H9 (cell line): ENCODE data around the gene CCDC191. TPM values are rescaled to one million over a fixed set of nuclear protein-coding genes. Genes with fewer than 3 reads are reported as not detected.

Experiments
- DNase-seq: peaks from one replicate; pipeline ENCODE4 v3.0.0-alpha.2; 2017
- H2AFZ ChIP-seq: one replicate; pipeline ENCODE4 v1.6.1; 2013; ENCODE audit warnings: mild to moderate bottlenecking, low read length, control low read depth, moderate library complexity
- H2AK5ac ChIP-seq: 2 replicates; pipeline ENCODE4 v1.6.1; 2013; ENCODE audit warnings: low read length, control low read depth, mixed read lengths; ENCODE audit not compliant: insufficient read length
- H2BK120ac ChIP-seq: one replicate; pipeline ENCODE4 v1.6.1; 2013; ENCODE audit warnings: low read depth, mild to moderate bottlenecking, low read length, control low read depth, inconsistent platforms; ENCODE audit not compliant: poor library complexity, severe bottlenecking
- H2BK12ac ChIP-seq: 2 replicates; pipeline ENCODE4 v1.6.1; 2013; ENCODE audit warnings: low read length, control low read depth, mixed read lengths, low read depth; ENCODE audit not compliant: insufficient read length
- H2BK15ac ChIP-seq: 2 replicates; pipeline ENCODE4 v1.6.1; 2013; ENCODE audit warnings: low read depth, low read length, control low read depth
- H2BK20ac ChIP-seq: one replicate; pipeline ENCODE4 v1.6.1; 2013; ENCODE audit warnings: low read depth, mild to moderate bottlenecking, low read length, control low read depth, inconsistent platforms; ENCODE audit not compliant: poor library complexity, severe bottlenecking
- H2BK5ac ChIP-seq: 2 replicates; pipeline ENCODE4 v1.6.1; 2013; ENCODE audit warnings: low read length, control low read depth, mixed read lengths; ENCODE audit not compliant: insufficient read length
- H3K14ac ChIP-seq: 2 replicates; pipeline ENCODE4 v1.6.1; 2013; ENCODE audit warnings: low read length, control low read depth; ENCODE audit not compliant: insufficient read depth
- H3K18ac ChIP-seq: 2 replicates; pipeline ENCODE4 v1.6.1; 2013; ENCODE audit warnings: low read depth, mild to moderate bottlenecking, mixed read lengths, low read length, control low read depth; ENCODE audit not compliant: insufficient read length
- H3K23ac ChIP-seq: 2 replicates; pipeline ENCODE4 v1.6.1; 2013; ENCODE audit warnings: low read length, control low read depth, mixed read lengths, low read depth; ENCODE audit not compliant: insufficient read length
- H3K23me2 ChIP-seq: 2 replicates; pipeline ENCODE4 v1.6.1; 2013; ENCODE audit warnings: low read depth, mild to moderate bottlenecking, mixed read lengths, low read length, control low read depth; ENCODE audit not compliant: insufficient read length, poor library complexity, severe bottlenecking
- H3K27ac ChIP-seq: 2 replicates; pipeline ENCODE4 v1.5.1; 2013; ENCODE audit warnings: low read length, control low read depth, mixed read lengths, low read depth; ENCODE audit not compliant: insufficient read length
- H3K27me3 ChIP-seq: 2 replicates; pipeline ENCODE4 v1.6.1; 2013; ENCODE audit warnings: low read length, control low read depth, inconsistent platforms; ENCODE audit not compliant: insufficient read depth
- H3K4ac ChIP-seq: 2 replicates; pipeline ENCODE4 v1.6.1; 2013; ENCODE audit warnings: low read depth, mild to moderate bottlenecking, control low read depth, inconsistent platforms, low read length, moderate library complexity
- H3K4me1 ChIP-seq: 2 replicates; pipeline ENCODE4 v1.6.1; 2013; ENCODE audit warnings: low read length, control low read depth, inconsistent platforms; ENCODE audit not compliant: insufficient read depth
- H3K4me2 ChIP-seq: 2 replicates; pipeline ENCODE4 v1.6.1; 2013; ENCODE audit warnings: low read length, control low read depth, mixed read lengths; ENCODE audit not compliant: insufficient read length, insufficient read depth
- H3K56ac ChIP-seq: 2 replicates; pipeline ENCODE4 v1.6.1; 2013; ENCODE audit warnings: low read depth, mild to moderate bottlenecking, mixed read lengths, low read length, control low read depth; ENCODE audit not compliant: insufficient read length
- H3K79me1 ChIP-seq: 2 replicates; pipeline ENCODE4 v1.6.1; 2013; ENCODE audit warnings: low read depth, mild to moderate bottlenecking, moderate library complexity, low read length, control low read depth, inconsistent platforms; ENCODE audit not compliant: insufficient read depth, poor library complexity, severe bottlenecking
- H3K79me2 ChIP-seq: 2 replicates; pipeline ENCODE4 v1.6.1; 2013; ENCODE audit warnings: low read length, control low read depth, inconsistent platforms; ENCODE audit not compliant: insufficient read depth
- H3K9ac ChIP-seq: 2 replicates; pipeline ENCODE4 v1.6.1; 2013; ENCODE audit warnings: low read length, control low read depth, mixed read lengths; ENCODE audit not compliant: insufficient read length; ENCODE audit errors: extremely low read depth
- H3K9me3 ChIP-seq: one replicate; pipeline ENCODE4 v1.6.1; 2013; ENCODE audit warnings: low read depth, low read length, inconsistent platforms; ENCODE audit not compliant: control insufficient read depth
- H3T11ph ChIP-seq: one replicate; pipeline ENCODE4 v1.6.1; 2013; ENCODE audit warnings: mild to moderate bottlenecking, low read length, control low read depth, inconsistent platforms
- H4K20me1 ChIP-seq: one replicate; pipeline ENCODE4 v1.6.1; 2013; ENCODE audit not compliant: control insufficient read depth, insufficient read length, insufficient read depth
- H4K5ac ChIP-seq: 2 replicates; pipeline ENCODE4 v1.6.1; 2013; ENCODE audit warnings: low read depth, mild to moderate bottlenecking, mixed read lengths, low read length, control low read depth; ENCODE audit not compliant: insufficient read length
- H4K8ac ChIP-seq: replicated peaks from 2 replicates; pipeline ENCODE4 v1.6.1; 2013; ENCODE audit warnings: low read length, control low read depth, mixed read lengths, low read depth; ENCODE audit not compliant: insufficient read length
- H4K91ac ChIP-seq: 2 replicates; pipeline ENCODE4 v1.6.1; 2013; ENCODE audit warnings: low read depth, mild to moderate bottlenecking, moderate library complexity, mixed read lengths, low read length, control low read depth; ENCODE audit not compliant: insufficient read length
- H3K27ac Mint-ChIP-seq, 3 experiments: 2 replicates in 2 of 3; 3 replicates in 1 of 3; pipeline ENCODE4 v1.8.0; 2020 to 2021; ENCODE audit warnings: mixed read lengths in 3 of 3, mild to moderate bottlenecking in 1 of 3, moderate library complexity in 1 of 3
- H3K27me3 Mint-ChIP-seq: 2 replicates; pipeline ENCODE4 v1.8.0; 2021; ENCODE audit warnings: low read depth, mild to moderate bottlenecking, moderate library complexity, mixed read lengths
- H3K36me3 Mint-ChIP-seq, 3 experiments: 2 replicates in 2 of 3; 3 replicates in 1 of 3; pipeline ENCODE4 v1.8.0; 2020 to 2021; ENCODE audit warnings: low read depth in 3 of 3, mixed read lengths in 3 of 3; ENCODE audit not compliant: insufficient read depth in 1 of 3
- H3K4me1 Mint-ChIP-seq, 2 experiments: 2 replicates each; pipeline ENCODE4 v1.8.0; 2020; ENCODE audit warnings: mixed read lengths in 2 of 2
- H3K4me3 Mint-ChIP-seq, 2 experiments: 2 replicates in 1 of 2; 3 replicates in 1 of 2; pipeline ENCODE4 v1.8.0; 2020 to 2021; ENCODE audit warnings: mild to moderate bottlenecking in 2 of 2, mixed read lengths in 2 of 2, moderate library complexity in 1 of 2
- H3K9me3 Mint-ChIP-seq, 2 experiments: 2 replicates in 1 of 2; 3 replicates in 1 of 2; pipeline ENCODE4 v1.8.0; 2020; ENCODE audit warnings: mild to moderate bottlenecking in 2 of 2, mixed read lengths in 2 of 2, moderate library complexity in 1 of 2
- CTCF ChIP-seq: fragments of 200-600 bp; sonication (generic); conservative IDR thresholded peaks from 3 replicates; pipeline ENCODE4 v1.8.0; 2021; ENCODE audit warnings: antibody characterized with exemption, mild to moderate bottlenecking
- WGBS: extraction: QIAGEN DNeasy Blood & Tissue Kit; methylation state at CpG from one replicate; pipeline ENCODE4 v1.1.7; 2013; ENCODE audit warnings: missing lambda C conversion rate, low lambda C conversion rate, mixed read lengths; ENCODE audit not compliant: insufficient read length; ENCODE audit errors: extremely low coverage; 5-methylcytosine and 5-hydroxymethylcytosine counted together
- total RNA-seq: library from RNA; stranded (reverse); gene quantifications from 2 replicates; pipeline ENCODE4 v1.2.1, GENCODE V29; 2021

The CCDC191 gene
- total RNA-seq, 1 experiment from 2014 or later: 0.68 TPM

- Mint-ChIP-seq H3K4me3 (no peak overlapping the region), H3K9me3 (peaks cover 0 to 3% of the 10 kb centered on the region in 2 experiments; a peak in 1 of 5 replicates), H3K27me3 (no peaks in the 10 kb centered on the region), H3K4me1 (peaks cover 10 to 23% of the 10 kb centered on the region in 2 experiments), H3K36me3 (peaks cover 0 to 16% (median 7%) of the 10 kb centered on the region in 3 experiments; a peak in 5 of 7 replicates), H3K27ac (peak overlapping the region in 2 of 3 experiments; percentile 56 to 83; a peak in 3 of 7 replicates)
- WGBS: no CpG with 5 or more reads among the region's 8 CpGs
- Histone ChIP-seq H3K4me1 (no peaks in the 10 kb centered on the region), H3K4me2 (no peak overlapping the region), H3T11ph (no peak overlapping the region), H2BK120ac (no peak overlapping the region), H3K18ac (no peak overlapping the region), H4K91ac (no peak overlapping the region), H2BK12ac (no peak overlapping the region), H2AFZ (no peak overlapping the region), H3K23me2 (peaks cover 8% of the 10 kb centered on the region), H3K79me2 (peaks cover 28% of the 10 kb centered on the region; the same call in 1 of the 2 replicates), H3K14ac (no peak overlapping the region), H3K56ac (no peak overlapping the region), H3K23ac (no peak overlapping the region), H3K4ac (no peak overlapping the region), H2BK15ac (0 out of 2 replicates have a peak overlapping the region, but pooled peaks have one; percentile 17), H3K27me3 (no peaks in the 10 kb centered on the region), H2AK5ac (no peak overlapping the region), H4K8ac (no peak overlapping the region), H3K9me3 (no peaks in the 10 kb centered on the region), H4K5ac (no peak overlapping the region), H3K79me1 (peaks cover 6% of the 10 kb centered on the region), H2BK20ac (no peak overlapping the region), H3K9ac (no peak overlapping the region), H3K27ac (no peak overlapping the region), H4K20me1 (no peaks in the 10 kb centered on the region), H2BK5ac (no peak overlapping the region)
- TF ChIP-seq CTCF: no peak
- no peak for DNase-seq
Measured at GRCh38 chr3:114060906-114061655, 4.8 kb upstream of the CCDC191 start.
